Smooth muscle cell (in vitro differentiated cells): ENCODE results near the gene USP24. TPM values are rescaled to one million over a fixed set of nuclear protein-coding genes. Genes with fewer than 3 reads are reported as not detected.

ENCODE experiments used
- DNase-seq: peaks from one replicate; lab custom pipeline; 2025; ENCODE audit not compliant: unreplicated experiment; lab: John Stamatoyannopoulos, UW
- H2AFZ ChIP-seq: fragments of 200-600 bp; sonication (generic); 2 replicates; pipeline ENCODE4 v1.6.0; 2016; ENCODE audit warnings: antibody characterized with exemption, low read depth, mild to moderate bottlenecking
- H3F3A ChIP-seq: fragments of 200-600 bp; sonication (generic); 2 replicates; pipeline ENCODE4 v1.6.0; 2017; ENCODE audit warnings: antibody characterized with exemption, low read depth
- H3K27ac ChIP-seq: fragments of 200-600 bp; sonication (generic); 2 replicates; pipeline ENCODE4 v1.5.1; 2016; ENCODE audit warnings: low read depth, mild to moderate bottlenecking
- H3K27me3 ChIP-seq: fragments of 200-600 bp; sonication (generic); 2 replicates; pipeline ENCODE4 v1.6.1; 2016; ENCODE audit warnings: low read depth, mild to moderate bottlenecking
- H3K36me3 ChIP-seq: fragments of 200-600 bp; sonication (generic); 2 replicates; pipeline ENCODE4 v1.5.1; 2016; ENCODE audit warnings: low read depth
- H3K4me1 ChIP-seq: fragments of 200-600 bp; sonication (generic); 2 replicates; pipeline ENCODE4 v1.5.1; 2016; ENCODE audit warnings: low read depth
- H3K4me2 ChIP-seq: fragments of 200-600 bp; sonication (generic); 2 replicates; pipeline ENCODE4 v1.6.0; 2016; ENCODE audit warnings: mild to moderate bottlenecking
- H3K4me3 ChIP-seq: fragments of 200-600 bp; sonication (generic); 2 replicates; pipeline ENCODE4 v1.5.1; 2016; ENCODE audit warnings: mild to moderate bottlenecking
- H3K79me2 ChIP-seq: fragments of 200-600 bp; sonication (generic); 2 replicates; pipeline ENCODE4 v1.6.0; 2016; ENCODE audit warnings: low read depth, mild to moderate bottlenecking
- H3K9ac ChIP-seq: fragments of 200-600 bp; sonication (generic); 2 replicates; pipeline ENCODE4 v1.6.0; 2016; ENCODE audit warnings: low read depth
- H3K9me3 ChIP-seq: fragments of 200-600 bp; sonication (generic); replicated peaks from 2 replicates; pipeline ENCODE4 v1.5.1; 2016; ENCODE audit warnings: low read depth
- H4K20me1 ChIP-seq: fragments of 200-600 bp; sonication (generic); 2 replicates; pipeline ENCODE4 v1.6.0; 2016; ENCODE audit warnings: low read depth
- CTCF ChIP-seq: fragments of 200-600 bp; sonication (generic); IDR thresholded peaks from 2 replicates; pipeline ENCODE4 v1.5.1; 2017; ENCODE audit warnings: borderline replicate concordance, mild to moderate bottlenecking, antibody characterized with exemption; ENCODE audit not compliant: insufficient read depth, poor library complexity, severe bottlenecking
- WGBS: methylation state at CpG from one replicate; pipeline ENCODE4 v1.1.7; 2016; ENCODE audit warnings: low lambda C conversion rate; 5-methylcytosine and 5-hydroxymethylcytosine counted together
- polyA plus RNA-seq: library from polyadenylated mRNA; unstranded; fragments of >200 nt; fragmentation: Nextera tagmentation; extraction: Ambion mirVana; gene quantifications from 2 replicates; pipeline ENCODE4 v1.2.1, GENCODE V29; 2016
- total RNA-seq: library from RNA; depleted of rRNA; stranded (reverse); fragments of >200 nt; gene quantifications from 2 replicates; pipeline ENCODE4 v1.2.3, GENCODE V29; 2014

The USP24 gene
- total and polyA plus RNA-seq, 2 experiments from 2014 or later = 3.6 to 25.9 TPM

- Histone ChIP-seq H3K36me3 (no peaks in the 10 kb centered on the region), H3K79me2 (no peaks in the 10 kb centered on the region), H3K27me3 (peaks cover 10% of the 10 kb centered on the region), H3K9ac (no peak overlapping the region), H3K4me2 (no peak overlapping the region), H3K9me3 (no peaks in the 10 kb centered on the region), H3K4me3 (no peak overlapping the region), H3K27ac (no peak overlapping the region), H3F3A (no peaks in the 10 kb centered on the region), H3K4me1 (no peaks in the 10 kb centered on the region), H4K20me1 (no peaks in the 10 kb centered on the region), H2AFZ (no peak overlapping the region)
- WGBS = 94% methylated on average over 2 of the region's 2 CpGs
- DNase-seq = no peak
- no peak for TF ChIP-seq CTCF
Observed at GRCh38 chr1:55239548-55239947, 24.4 kb upstream of the USP24 start.

GRCh38 chr1:55235722-55236121 is 20.6 kb upstream of the USP24 start:
- WGBS = 13% methylated on average over 4 of the region's 4 CpGs
- Histone ChIP-seq H3K9me3 (no peaks in the 10 kb centered on the region), H3K27me3 (no peaks in the 10 kb centered on the region), H3K9ac (no peak overlapping the region), H3K4me3 (no peak overlapping the region), H3K27ac (peak overlapping the region; percentile 11), H3K4me2 (peak overlapping the region; percentile 67), H3K79me2 (no peaks in the 10 kb centered on the region), H2AFZ (peak overlapping the region; percentile 30), H3K36me3 (no peaks in the 10 kb centered on the region), H4K20me1 (no peaks in the 10 kb centered on the region), H3K4me1 (no peaks in the 10 kb centered on the region), H3F3A (no peaks in the 10 kb centered on the region)
- no peak for TF ChIP-seq CTCF
- no peak for DNase-seq

- Histone ChIP-seq H3K4me1 (no peaks in the 10 kb centered on the region), H4K20me1 (no peaks in the 10 kb centered on the region), H3K79me2 (no peaks in the 10 kb centered on the region), H3K9me3 (no peaks in the 10 kb centered on the region), H3K27me3 (no peaks in the 10 kb centered on the region), H3K9ac (no peak overlapping the region), H3K36me3 (no peaks in the 10 kb centered on the region), H2AFZ (no peak overlapping the region), H3K4me3 (no peak overlapping the region), H3K4me2 (no peak overlapping the region), H3F3A (no peaks in the 10 kb centered on the region), H3K27ac (no peak overlapping the region)
- 91% methylated on average over 3 of the region's 3 CpGs for WGBS
- no peak for DNase-seq
- TF ChIP-seq CTCF = no peak
Observed at GRCh38 chr1:55234016-55234415, 18.9 kb upstream of the USP24 start.

- TF ChIP-seq CTCF = no peak
- DNase-seq = no peak
- Histone ChIP-seq H3K27ac (no peak overlapping the region), H3F3A (no peaks in the 10 kb centered on the region), H3K4me1 (no peaks in the 10 kb centered on the region), H3K4me3 (no peak overlapping the region), H3K9me3 (no peaks in the 10 kb centered on the region), H3K79me2 (no peaks in the 10 kb centered on the region), H4K20me1 (no peaks in the 10 kb centered on the region), H2AFZ (no peak overlapping the region), H3K36me3 (no peaks in the 10 kb centered on the region), H3K9ac (no peak overlapping the region), H3K4me2 (no peak overlapping the region), H3K27me3 (no peaks in the 10 kb centered on the region)
- WGBS = 60% methylated on average over 5 of the region's 5 CpGs
Observed at GRCh38 chr1:55233145-55233777, 18.1 kb upstream of the USP24 start.
